ENCODE measurements around the gene GARIN1A. TPM values are rescaled to one million over a fixed set of nuclear protein-coding genes. Genes with fewer than 3 reads are reported as not detected.

The GARIN1A gene
- total and polyA plus RNA-seq, 10 of the 15 experiments (the other 5 are each of a cell fraction or from before 2014, with no cell fraction given): 0.04 to 0.43 (median 0.23) TPM; not detected in 1

DNA sequence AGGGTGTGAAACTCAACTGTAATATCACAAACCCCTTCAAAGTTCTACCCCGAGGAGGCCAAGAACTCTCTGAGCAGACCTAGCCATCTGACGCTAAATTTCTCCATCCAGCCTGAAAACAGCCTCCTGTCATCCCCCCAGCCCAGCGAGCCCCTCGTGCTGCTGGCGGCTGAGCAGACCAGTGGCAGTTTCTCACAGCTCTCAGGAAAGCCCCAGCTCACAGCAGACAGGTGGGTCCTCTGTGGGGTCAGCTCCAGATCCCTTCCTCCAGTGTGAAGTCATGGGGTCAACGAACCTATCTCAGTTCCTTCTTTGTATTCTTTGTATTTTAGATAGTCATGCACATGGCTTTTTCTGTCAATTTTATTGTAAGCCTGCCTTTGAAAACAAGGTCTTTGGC lies 7.8 kb downstream of the GARIN1A start (continued):
- TF ChIP-seq, protein P1, sequence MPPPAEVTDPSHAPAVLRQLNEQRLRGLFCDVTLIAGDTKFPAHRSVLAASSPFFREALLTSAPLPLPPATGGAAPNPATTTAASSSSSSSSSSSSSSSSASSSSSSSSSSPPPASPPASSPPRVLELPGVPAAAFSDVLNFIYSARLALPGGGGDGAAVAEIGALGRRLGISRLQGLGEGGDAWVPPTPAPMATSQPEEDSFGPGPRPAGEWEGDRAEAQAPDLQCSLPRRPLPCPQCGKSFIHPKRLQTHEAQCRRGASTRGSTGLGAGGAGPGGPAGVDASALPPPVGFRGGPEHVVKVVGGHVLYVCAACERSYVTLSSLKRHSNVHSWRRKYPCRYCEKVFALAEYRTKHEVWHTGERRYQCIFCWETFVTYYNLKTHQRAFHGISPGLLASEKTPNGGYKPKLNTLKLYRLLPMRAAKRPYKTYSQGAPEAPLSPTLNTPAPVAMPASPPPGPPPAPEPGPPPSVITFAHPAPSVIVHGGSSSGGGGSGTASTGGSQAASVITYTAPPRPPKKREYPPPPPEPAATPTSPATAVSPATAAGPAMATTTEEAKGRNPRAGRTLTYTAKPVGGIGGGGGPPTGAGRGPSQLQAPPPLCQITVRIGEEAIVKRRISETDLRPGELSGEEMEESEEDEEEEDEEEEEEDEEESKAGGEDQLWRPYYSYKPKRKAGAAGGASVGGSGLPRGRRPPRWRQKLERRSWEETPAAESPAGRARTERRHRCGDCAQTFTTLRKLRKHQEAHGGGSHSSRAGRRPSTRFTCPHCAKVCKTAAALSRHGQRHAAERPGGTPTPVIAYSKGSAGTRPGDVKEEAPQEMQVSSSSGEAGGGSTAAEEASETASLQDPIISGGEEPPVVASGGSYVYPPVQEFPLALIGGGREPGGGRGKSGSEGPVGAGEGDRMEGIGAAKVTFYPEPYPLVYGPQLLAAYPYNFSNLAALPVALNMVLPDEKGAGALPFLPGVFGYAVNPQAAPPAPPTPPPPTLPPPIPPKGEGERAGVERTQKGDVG (CRISPR knock-in tag; IDR thresholded peaks at IDR 0.05): no peak
- no peak for TF ChIP-seq YY1 (IDR thresholded peaks at IDR 0.05; ENCODE audit: low read depth, low read length)
- TF ChIP-seq MYB (IDR thresholded peaks at IDR 0.05; ENCODE audit: borderline replicate concordance, low read depth, low read length): peak; percentile 86; the same call in 1 of the 2 replicates
- peak; percentile 61; the same call in 1 of the 2 replicates for TF ChIP-seq DPF2 (IDR thresholded peaks at IDR 0.05)
- TF ChIP-seq SREBF2 (IDR thresholded peaks at IDR 0.05; ENCODE audit: low read length): no peak
- TF ChIP-seq, protein P2, sequence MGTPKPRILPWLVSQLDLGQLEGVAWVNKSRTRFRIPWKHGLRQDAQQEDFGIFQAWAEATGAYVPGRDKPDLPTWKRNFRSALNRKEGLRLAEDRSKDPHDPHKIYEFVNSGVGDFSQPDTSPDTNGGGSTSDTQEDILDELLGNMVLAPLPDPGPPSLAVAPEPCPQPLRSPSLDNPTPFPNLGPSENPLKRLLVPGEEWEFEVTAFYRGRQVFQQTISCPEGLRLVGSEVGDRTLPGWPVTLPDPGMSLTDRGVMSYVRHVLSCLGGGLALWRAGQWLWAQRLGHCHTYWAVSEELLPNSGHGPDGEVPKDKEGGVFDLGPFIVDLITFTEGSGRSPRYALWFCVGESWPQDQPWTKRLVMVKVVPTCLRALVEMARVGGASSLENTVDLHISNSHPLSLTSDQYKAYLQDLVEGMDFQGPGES (IDR thresholded peaks at IDR 0.05): no peak
- no peak for TF ChIP-seq ASH2L (IDR thresholded peaks at IDR 0.05; ENCODE audit: borderline replicate concordance, low read depth)
- TF ChIP-seq TBL1XR1 (IDR thresholded peaks at IDR 0.05; ENCODE audit: low read depth, low read length): no peak
- TF ChIP-seq, protein P3, sequence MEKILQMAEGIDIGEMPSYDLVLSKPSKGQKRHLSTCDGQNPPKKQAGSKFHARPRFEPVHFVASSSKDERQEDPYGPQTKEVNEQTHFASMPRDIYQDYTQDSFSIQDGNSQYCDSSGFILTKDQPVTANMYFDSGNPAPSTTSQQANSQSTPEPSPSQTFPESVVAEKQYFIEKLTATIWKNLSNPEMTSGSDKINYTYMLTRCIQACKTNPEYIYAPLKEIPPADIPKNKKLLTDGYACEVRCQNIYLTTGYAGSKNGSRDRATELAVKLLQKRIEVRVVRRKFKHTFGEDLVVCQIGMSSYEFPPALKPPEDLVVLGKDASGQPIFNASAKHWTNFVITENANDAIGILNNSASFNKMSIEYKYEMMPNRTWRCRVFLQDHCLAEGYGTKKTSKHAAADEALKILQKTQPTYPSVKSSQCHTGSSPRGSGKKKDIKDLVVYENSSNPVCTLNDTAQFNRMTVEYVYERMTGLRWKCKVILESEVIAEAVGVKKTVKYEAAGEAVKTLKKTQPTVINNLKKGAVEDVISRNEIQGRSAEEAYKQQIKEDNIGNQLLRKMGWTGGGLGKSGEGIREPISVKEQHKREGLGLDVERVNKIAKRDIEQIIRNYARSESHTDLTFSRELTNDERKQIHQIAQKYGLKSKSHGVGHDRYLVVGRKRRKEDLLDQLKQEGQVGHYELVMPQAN (conservative IDR thresholded peaks at IDR 0.05): no peak
- peak; percentile 20 for TF ChIP-seq MEF2B (IDR thresholded peaks at IDR 0.05; ENCODE audit: partially characterized antibody, poor library complexity, severe bottlenecking)
- TF ChIP-seq FOXK2 (IDR thresholded peaks at IDR 0.05): no peak
- no peak for TF ChIP-seq KAT2A (conservative IDR thresholded peaks at IDR 0.05; ENCODE audit: control insufficient read depth, low read depth, low read length)
- peak; percentile 53 for TF ChIP-seq MTA2 (IDR thresholded peaks at IDR 0.05; ENCODE audit: low read depth)
- TF ChIP-seq CBX5 (IDR thresholded peaks at IDR 0.05; ENCODE audit: low read depth): no peak
- no peak for TF ChIP-seq ZNF622 (IDR thresholded peaks at IDR 0.05)
- TF ChIP-seq, protein P4, sequence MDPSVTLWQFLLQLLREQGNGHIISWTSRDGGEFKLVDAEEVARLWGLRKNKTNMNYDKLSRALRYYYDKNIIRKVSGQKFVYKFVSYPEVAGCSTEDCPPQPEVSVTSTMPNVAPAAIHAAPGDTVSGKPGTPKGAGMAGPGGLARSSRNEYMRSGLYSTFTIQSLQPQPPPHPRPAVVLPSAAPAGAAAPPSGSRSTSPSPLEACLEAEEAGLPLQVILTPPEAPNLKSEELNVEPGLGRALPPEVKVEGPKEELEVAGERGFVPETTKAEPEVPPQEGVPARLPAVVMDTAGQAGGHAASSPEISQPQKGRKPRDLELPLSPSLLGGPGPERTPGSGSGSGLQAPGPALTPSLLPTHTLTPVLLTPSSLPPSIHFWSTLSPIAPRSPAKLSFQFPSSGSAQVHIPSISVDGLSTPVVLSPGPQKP (IDR thresholded peaks at IDR 0.05; ENCODE audit: low read depth, low read length): no peak
- TF ChIP-seq EED (IDR thresholded peaks at IDR 0.05; ENCODE audit: low read depth): no peak; the same call in 1 of the 2 replicates
- TF ChIP-seq NR2C1 (IDR thresholded peaks at IDR 0.05): peak; percentile 75
- no peak for TF ChIP-seq EZH2 (IDR thresholded peaks at IDR 0.05; ENCODE audit: borderline replicate concordance, control insufficient read depth, low read depth, low read length)
- TF ChIP-seq, protein P5, sequence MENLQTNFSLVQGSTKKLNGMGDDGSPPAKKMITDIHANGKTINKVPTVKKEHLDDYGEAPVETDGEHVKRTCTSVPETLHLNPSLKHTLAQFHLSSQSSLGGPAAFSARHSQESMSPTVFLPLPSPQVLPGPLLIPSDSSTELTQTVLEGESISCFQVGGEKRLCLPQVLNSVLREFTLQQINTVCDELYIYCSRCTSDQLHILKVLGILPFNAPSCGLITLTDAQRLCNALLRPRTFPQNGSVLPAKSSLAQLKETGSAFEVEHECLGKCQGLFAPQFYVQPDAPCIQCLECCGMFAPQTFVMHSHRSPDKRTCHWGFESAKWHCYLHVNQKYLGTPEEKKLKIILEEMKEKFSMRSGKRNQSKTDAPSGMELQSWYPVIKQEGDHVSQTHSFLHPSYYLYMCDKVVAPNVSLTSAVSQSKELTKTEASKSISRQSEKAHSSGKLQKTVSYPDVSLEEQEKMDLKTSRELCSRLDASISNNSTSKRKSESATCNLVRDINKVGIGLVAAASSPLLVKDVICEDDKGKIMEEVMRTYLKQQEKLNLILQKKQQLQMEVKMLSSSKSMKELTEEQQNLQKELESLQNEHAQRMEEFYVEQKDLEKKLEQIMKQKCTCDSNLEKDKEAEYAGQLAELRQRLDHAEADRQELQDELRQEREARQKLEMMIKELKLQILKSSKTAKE (IDR thresholded peaks at IDR 0.05; ENCODE audit: low read depth, poor library complexity, severe bottlenecking): peak; percentile 35
- no peak for TF ChIP-seq CREM (IDR thresholded peaks at IDR 0.05; ENCODE audit: low read depth)

Measured in GM12878 (cell line).